Peyer's patch (tissue), 4 donors: ENCODE data around the gene PGLYRP3.

Source experiments
- CTCF ChIP-seq, 6 experiments: fragments of 450-650 bp in 4 of 6; fragments of 200-600 bp in 2 of 6; sonication (generic) in 1 of 6; IDR thresholded peaks; one replicate each; pipeline ENCODE4 v1.5.1; 2017 to 2019; ENCODE audit warnings: antibody characterized with exemption in 6 of 6, mild to moderate bottlenecking in 3 of 6, moderate library complexity in 1 of 6
- POLR2A ChIP-seq, 2 donors: fragments of 450-650 bp; IDR thresholded peaks; one replicate each; pipeline ENCODE4 v1.5.1; 2017; ENCODE audit warnings: antibody characterized with exemption in 2 of 2, mild to moderate bottlenecking in 2 of 2, moderate library complexity in 2 of 2

GRCh38 chr1:153307221-153307600 is 5.5 kb downstream of the PGLYRP3 start:
- TF ChIP-seq CTCF (IDR thresholded peaks at IDR 0.05) (no peak), POLR2A (IDR thresholded peaks at IDR 0.05) (no peak)
